Caco-2 (cell line): Measurements from ENCODE around the gene ZMYND15. TPM values are rescaled to one million over a fixed set of nuclear protein-coding genes. Genes with fewer than 3 reads are reported as not detected.

Experiments
- BruUV-seq: library from RNA; stranded (reverse); fragments of 400-500 nt; replicated peaks from 2 replicates; lab custom pipeline; 2021; lab: Mats Ljungman, UMichigan
- CTCF ChIA-PET: fragments of 300-600 bp; sonication (Branson Sonifier 250); formaldehyde crosslinking; loops from one replicate; lab custom pipeline; 2022; ENCODE audit warnings: antibody characterized with exemption; lab: Charles Lee
- POLR2A ChIA-PET: fragments of 300-600 bp; sonication (Branson Sonifier 250); formaldehyde crosslinking; loops from one replicate; lab custom pipeline; 2022; ENCODE audit warnings: antibody characterized with exemption; lab: Charles Lee
- DNase-seq, 2 experiments: peaks; one replicate each; pipeline versions ENCODE4 v3.0.0 to v3.0.0-alpha.2; 2020 to 2022
- H3K27me3 ChIP-seq: replicated peaks from 2 replicates; pipeline ENCODE4 v1.6.0; 2011; ENCODE audit warnings: low read length; ENCODE audit not compliant: control insufficient read depth, insufficient read depth
- H3K36me3 ChIP-seq: 2 replicates; pipeline ENCODE4 v1.5.1; 2011; ENCODE audit warnings: low read length; ENCODE audit not compliant: control insufficient read depth, insufficient read depth
- H3K4me1 ChIP-seq: fragments of 250-450 bp; sonication (Bioruptor Pico); 2 replicates; pipeline ENCODE4 v1.5.1; 2020; ENCODE audit warnings: mild to moderate bottlenecking
- H3K4me3 ChIP-seq: 2 replicates; pipeline ENCODE4 v1.5.1; 2011; ENCODE audit warnings: low read depth, mild to moderate bottlenecking, control low read depth, low read length
- H3K9me3 ChIP-seq: fragments of 250-450 bp; sonication (Bioruptor Pico); 2 replicates; pipeline ENCODE4 v1.5.1; 2020; ENCODE audit warnings: mild to moderate bottlenecking, moderate library complexity
- H3K27ac Mint-ChIP-seq: one replicate; pipeline ENCODE4 v1.8.0; 2022; ENCODE audit warnings: mixed read lengths; ENCODE audit not compliant: unreplicated experiment
- H3K27me3 Mint-ChIP-seq: one replicate; pipeline ENCODE4 v1.8.0; 2022; ENCODE audit warnings: mixed read lengths; ENCODE audit not compliant: insufficient read depth, unreplicated experiment
- H3K36me3 Mint-ChIP-seq: one replicate; pipeline ENCODE4 v1.8.0; 2022; ENCODE audit warnings: mild to moderate bottlenecking, mixed read lengths; ENCODE audit not compliant: insufficient read depth, unreplicated experiment
- H3K4me1 Mint-ChIP-seq: one replicate; pipeline ENCODE4 v1.8.0; 2022; ENCODE audit warnings: low read depth, mixed read lengths; ENCODE audit not compliant: unreplicated experiment
- H3K4me3 Mint-ChIP-seq: one replicate; pipeline ENCODE4 v1.8.0; 2022; ENCODE audit warnings: mild to moderate bottlenecking, moderate library complexity, mixed read lengths; ENCODE audit not compliant: unreplicated experiment
- H3K9me3 Mint-ChIP-seq: one replicate; pipeline ENCODE4 v1.8.0; 2022; ENCODE audit warnings: mixed read lengths; ENCODE audit not compliant: unreplicated experiment
- CTCF ChIP-seq, 2 experiments: fragments of 200-600 bp in 1 of 2; IDR thresholded peaks; 1 replicate in 1 of 2; 2 replicates in 1 of 2; pipeline versions ENCODE4 v1.5.1 to v1.8.0; 2011 to 2022; ENCODE audit warnings: antibody characterized with exemption in 1 of 2, control low read depth in 1 of 2, inconsistent platforms in 1 of 2, low read depth in 1 of 2, low read length in 1 of 2, mild to moderate bottlenecking in 1 of 2, moderate library complexity in 1 of 2; ENCODE audit not compliant: insufficient read depth in 1 of 2, severe bottlenecking in 1 of 2, unreplicated experiment in 1 of 2
- intact Hi-C: fragments of 100-400 bp; cut with micrococcal nuclease; formaldehyde crosslinking; loops from one replicate; pipeline ENCODE4 v1.10.0; 2022; ENCODE audit not compliant: unreplicated experiment
- total RNA-seq: library from RNA; stranded (reverse); gene quantifications from 2 replicates; pipeline ENCODE4 v1.2.3, GENCODE V29; 2022

ZMYND15 gene
- total RNA-seq, 1 experiment from 2014 or later = 3.5 TPM

GRCh38 chr17:4795168-4795567 is 55.5 kb downstream of the ZMYND15 start:
- TF ChIP-seq CTCF (IDR thresholded peaks at IDR 0.05; ENCODE audit: insufficient read depth in 1 of 2, low read depth in 1 of 2, low read length in 1 of 2, severe bottlenecking in 1 of 2, unreplicated experiment in 1 of 2) = no peak
- Histone ChIP-seq H3K27me3 (no peaks in the 10 kb centered on the region), H3K4me3 (no peak overlapping the region; the same call in 1 of the 2 replicates), H3K4me1 (no peaks in the 10 kb centered on the region), H3K36me3 (no peaks in the 10 kb centered on the region), H3K9me3 (no peaks in the 10 kb centered on the region)
- intact Hi-C loops = no loop called here
- Mint-ChIP-seq H3K27ac (no peak overlapping the region), H3K4me1 (peaks cover 14% of the 10 kb centered on the region), H3K36me3 (peaks cover 16% of the 10 kb centered on the region), H3K27me3 (no peaks in the 10 kb centered on the region), H3K4me3 (no peak overlapping the region), H3K9me3 (no peaks in the 10 kb centered on the region)
- ChIA-PET POLR2A (no interaction called here), CTCF (no interaction called here)
- no TSS peak for BruUV-seq
- no peak for DNase-seq

Other genes starting within 250 kb of the ZMYND15 start
- 1.00 TPM in 2 replicates for gene SPNS2, start 241.0 kb upstream of the ZMYND15 start, total RNA-seq
- gene MYBBP1A, start 184.4 kb upstream of the ZMYND15 start, total RNA-seq = 44.5 and 47.4 TPM in 2 replicates
- not detected in 2 replicates for gene GGT6, start 179.3 kb upstream of the ZMYND15 start, total RNA-seq
- 38.8 and 39.3 TPM in 2 replicates for gene SMTNL2, start 155.3 kb upstream of the ZMYND15 start, total RNA-seq
- 0.21 and 0.50 TPM in 2 replicates for gene ALOX15, start 98.2 kb upstream of the ZMYND15 start, total RNA-seq
- 58.2 and 71.6 TPM in 2 replicates for gene PELP1, start 35.7 kb upstream of the ZMYND15 start, total RNA-seq
- gene ARRB2, start 29.2 kb upstream of the ZMYND15 start, total RNA-seq = 37.1 and 37.8 TPM in 2 replicates
- gene MED11, start 8.4 kb upstream of the ZMYND15 start, total RNA-seq = 9.1 and 9.4 TPM in 2 replicates
- gene CXCL16, start 95 bp downstream of the ZMYND15 start, total RNA-seq = 44.8 and 55.3 TPM in 2 replicates
- gene TM4SF5, start 32.1 kb downstream of the ZMYND15 start, total RNA-seq = 9.9 and 12.1 TPM in 2 replicates
- 0.54 TPM in 1 of 2 replicates, not detected in the other for gene VMO1, start 46.5 kb downstream of the ZMYND15 start, total RNA-seq
- 11.8 and 15.6 TPM in 2 replicates for gene GLTPD2, start 49.1 kb downstream of the ZMYND15 start, total RNA-seq
- gene PSMB6, start 56.3 kb downstream of the ZMYND15 start, total RNA-seq = 133 and 136 TPM in 2 replicates
- 46.5 and 47.2 TPM in 2 replicates for gene PLD2, start 67.3 kb downstream of the ZMYND15 start, total RNA-seq
- 47.7 and 49.4 TPM in 2 replicates for gene MINK1, start 93.5 kb downstream of the ZMYND15 start, total RNA-seq
- 0.86 and 1.0 TPM in 2 replicates for gene C17orf107, start 159.7 kb downstream of the ZMYND15 start, total RNA-seq
- gene CHRNE, start 163.3 kb downstream of the ZMYND15 start, total RNA-seq = not detected in 2 replicates
- not detected in 2 replicates for gene GP1BA, start 192.4 kb downstream of the ZMYND15 start, total RNA-seq
- gene SLC25A11, start 200.2 kb downstream of the ZMYND15 start, total RNA-seq = 36.5 and 40.1 TPM in 2 replicates
- gene RNF167, start 200.4 kb downstream of the ZMYND15 start, total RNA-seq = 55.1 and 60.9 TPM in 2 replicates
- 367 and 416 TPM in 2 replicates for gene PFN1, start 208.7 kb downstream of the ZMYND15 start, total RNA-seq
- 8.1 and 10.6 TPM in 2 replicates for gene ENO3, start 211.3 kb downstream of the ZMYND15 start, total RNA-seq
- 20.5 and 23.1 TPM in 2 replicates for gene SPAG7, start 228.0 kb downstream of the ZMYND15 start, total RNA-seq
- gene CAMTA2, start 247.8 kb downstream of the ZMYND15 start, total RNA-seq = 16.2 and 18.8 TPM in 2 replicates